Measurements from ENCODE around the gene IL4R. TPM values are rescaled to one million over a fixed set of nuclear protein-coding genes. Genes with fewer than 3 reads are reported as not detected.

Gene IL4R
- total RNA-seq, 1 experiment from 2014 or later, result 28.6 TPM

DNA sequence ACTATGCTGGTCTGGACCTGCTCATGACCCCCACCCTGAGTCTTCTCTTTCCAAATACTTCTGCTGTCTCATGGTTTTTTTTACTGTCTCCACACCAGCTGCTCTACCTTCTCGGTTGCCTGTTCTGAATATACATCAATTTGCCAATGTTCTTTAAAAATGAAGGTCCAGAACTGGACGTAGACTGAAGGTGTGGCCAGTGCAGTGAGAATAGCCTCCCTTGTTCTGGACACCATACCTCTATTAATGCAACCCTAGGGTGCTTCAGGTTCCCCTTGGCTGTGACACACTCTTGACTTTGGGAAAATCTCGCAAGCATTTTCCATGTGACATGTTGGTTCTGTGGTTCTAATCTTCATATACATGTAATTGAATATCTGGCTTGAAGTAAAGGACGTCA, 72.9 kb downstream of the IL4R start:
- Mint-ChIP-seq H3K27me3 (ENCODE audit: low read depth) (peaks cover 8% of the 10 kb centered on the region; the same call in 1 of the 2 replicates), H3K36me3 (ENCODE audit: insufficient read depth in 1 of 3, low read depth in 3 of 3) (peaks cover 0 to 3% (median 2%) of the 10 kb centered on the region in 3 experiments; a peak in 1 of 7 replicates), H3K4me3 (no peak overlapping the region), H3K9me3 (peaks cover 5 to 10% of the 10 kb centered on the region in 2 experiments; a peak in 3 of 5 replicates), H3K27ac (no peak overlapping the region), H3K4me1 (peaks cover 0 to 4% of the 10 kb centered on the region in 2 experiments; a peak in 2 of 4 replicates)
- no CpG with 5 or more reads among the region's 4 CpGs for WGBS (ENCODE audit: extremely low coverage, insufficient read length, low lambda C conversion rate)
- no peak overlapping the region for H2BK20ac ChIP-seq (ENCODE audit: low read depth, low read length, poor library complexity, severe bottlenecking)
- H3K14ac ChIP-seq (ENCODE audit: insufficient read depth, low read length), result no peak overlapping the region
- no peak overlapping the region for H3K18ac ChIP-seq (ENCODE audit: insufficient read length, low read depth, low read length)
- H3K79me1 ChIP-seq (ENCODE audit: insufficient read depth, low read depth, low read length, poor library complexity, severe bottlenecking), result no peaks in the 10 kb centered on the region
- H3K27ac ChIP-seq (ENCODE audit: insufficient read length, low read depth, low read length), result no peak overlapping the region
- no peak overlapping the region for H2BK5ac ChIP-seq (ENCODE audit: insufficient read length, low read length)
- H3K56ac ChIP-seq (ENCODE audit: insufficient read length, low read depth, low read length), result no peak overlapping the region
- H3T11ph ChIP-seq (ENCODE audit: low read length), result no peak overlapping the region
- TF ChIP-seq, protein P1, sequence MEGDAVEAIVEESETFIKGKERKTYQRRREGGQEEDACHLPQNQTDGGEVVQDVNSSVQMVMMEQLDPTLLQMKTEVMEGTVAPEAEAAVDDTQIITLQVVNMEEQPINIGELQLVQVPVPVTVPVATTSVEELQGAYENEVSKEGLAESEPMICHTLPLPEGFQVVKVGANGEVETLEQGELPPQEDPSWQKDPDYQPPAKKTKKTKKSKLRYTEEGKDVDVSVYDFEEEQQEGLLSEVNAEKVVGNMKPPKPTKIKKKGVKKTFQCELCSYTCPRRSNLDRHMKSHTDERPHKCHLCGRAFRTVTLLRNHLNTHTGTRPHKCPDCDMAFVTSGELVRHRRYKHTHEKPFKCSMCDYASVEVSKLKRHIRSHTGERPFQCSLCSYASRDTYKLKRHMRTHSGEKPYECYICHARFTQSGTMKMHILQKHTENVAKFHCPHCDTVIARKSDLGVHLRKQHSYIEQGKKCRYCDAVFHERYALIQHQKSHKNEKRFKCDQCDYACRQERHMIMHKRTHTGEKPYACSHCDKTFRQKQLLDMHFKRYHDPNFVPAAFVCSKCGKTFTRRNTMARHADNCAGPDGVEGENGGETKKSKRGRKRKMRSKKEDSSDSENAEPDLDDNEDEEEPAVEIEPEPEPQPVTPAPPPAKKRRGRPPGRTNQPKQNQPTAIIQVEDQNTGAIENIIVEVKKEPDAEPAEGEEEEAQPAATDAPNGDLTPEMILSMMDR (conservative IDR thresholded peaks at IDR 0.05), result no peak
- no peak overlapping the region for H2BK120ac ChIP-seq (ENCODE audit: low read depth, low read length, poor library complexity, severe bottlenecking)
- no peak overlapping the region for H2BK12ac ChIP-seq (ENCODE audit: insufficient read length, low read depth, low read length)
- no peak overlapping the region for H4K5ac ChIP-seq (ENCODE audit: insufficient read length, low read depth, low read length)
- H3K27me3 ChIP-seq (ENCODE audit: insufficient read depth, low read length), result no peaks in the 10 kb centered on the region
- no peak overlapping the region for H2AFZ ChIP-seq (ENCODE audit: low read length)
- H3K4me2 ChIP-seq (ENCODE audit: insufficient read depth, insufficient read length, low read length), result no peak overlapping the region
- DNase-seq, result no peak
- no peaks in the 10 kb centered on the region for H3K23me2 ChIP-seq (ENCODE audit: insufficient read length, low read depth, low read length, poor library complexity, severe bottlenecking)
- H3K23ac ChIP-seq (ENCODE audit: insufficient read length, low read depth, low read length), result no peak overlapping the region
- H3K9ac ChIP-seq (ENCODE audit: extremely low read depth, insufficient read length, low read length), result no peak overlapping the region
- no peaks in the 10 kb centered on the region for H4K20me1 ChIP-seq (ENCODE audit: control insufficient read depth, insufficient read depth, insufficient read length)
- H3K4ac ChIP-seq (ENCODE audit: low read depth, low read length), result no peak overlapping the region
- no peak overlapping the region for H4K91ac ChIP-seq (ENCODE audit: insufficient read length, low read depth, low read length)
- H4K8ac ChIP-seq (replicated peaks; ENCODE audit: insufficient read length, low read depth, low read length), result no peak overlapping the region
- no peak overlapping the region for H2AK5ac ChIP-seq (ENCODE audit: insufficient read length, low read length)
- no peak overlapping the region for H2BK15ac ChIP-seq (ENCODE audit: low read depth, low read length)
- H3K79me2 ChIP-seq (ENCODE audit: insufficient read depth, low read length), result no peaks in the 10 kb centered on the region
- H3K4me1 ChIP-seq (ENCODE audit: insufficient read depth, low read length), result no peaks in the 10 kb centered on the region
- H3K9me3 ChIP-seq (ENCODE audit: control insufficient read depth, low read depth, low read length), result no peaks in the 10 kb centered on the region
